Fibroblast of villous mesenchyme (primary cell): ENCODE data around the gene KLHDC8A. TPM values are rescaled to one million over a fixed set of nuclear protein-coding genes. Genes with fewer than 3 reads are reported as not detected.
"Not testable (repeated sequence)": the region's sequence is repeated elsewhere in the genome, so short reads cannot be mapped to it uniquely, and the experiment has no call there.

Experiments
- DNase-seq: peaks from one replicate; pipeline ENCODE4 v3.0.0-alpha.2; 2010; ENCODE audit warnings: low read depth
- H3K4me3 ChIP-seq: 2 replicates; pipeline ENCODE4 v1.5.1; 2011; ENCODE audit warnings: low read depth, mild to moderate bottlenecking, low read length
- total RNA-seq: library from RNA; depleted of rRNA; stranded (reverse); fragments of >200 nt; gene quantifications from 2 replicates; pipeline ENCODE4 v1.2.3, GENCODE V29; 2012
- TF ChIP-seq, protein P1 (sequence below): IDR thresholded peaks from 2 replicates; pipeline ENCODE4 v1.5.1; 2012; ENCODE audit warnings: low read depth, mild to moderate bottlenecking, low read length; ENCODE audit not compliant: insufficient read depth

Gene KLHDC8A
- total RNA-seq, 1 donor: not detected

DNA sequence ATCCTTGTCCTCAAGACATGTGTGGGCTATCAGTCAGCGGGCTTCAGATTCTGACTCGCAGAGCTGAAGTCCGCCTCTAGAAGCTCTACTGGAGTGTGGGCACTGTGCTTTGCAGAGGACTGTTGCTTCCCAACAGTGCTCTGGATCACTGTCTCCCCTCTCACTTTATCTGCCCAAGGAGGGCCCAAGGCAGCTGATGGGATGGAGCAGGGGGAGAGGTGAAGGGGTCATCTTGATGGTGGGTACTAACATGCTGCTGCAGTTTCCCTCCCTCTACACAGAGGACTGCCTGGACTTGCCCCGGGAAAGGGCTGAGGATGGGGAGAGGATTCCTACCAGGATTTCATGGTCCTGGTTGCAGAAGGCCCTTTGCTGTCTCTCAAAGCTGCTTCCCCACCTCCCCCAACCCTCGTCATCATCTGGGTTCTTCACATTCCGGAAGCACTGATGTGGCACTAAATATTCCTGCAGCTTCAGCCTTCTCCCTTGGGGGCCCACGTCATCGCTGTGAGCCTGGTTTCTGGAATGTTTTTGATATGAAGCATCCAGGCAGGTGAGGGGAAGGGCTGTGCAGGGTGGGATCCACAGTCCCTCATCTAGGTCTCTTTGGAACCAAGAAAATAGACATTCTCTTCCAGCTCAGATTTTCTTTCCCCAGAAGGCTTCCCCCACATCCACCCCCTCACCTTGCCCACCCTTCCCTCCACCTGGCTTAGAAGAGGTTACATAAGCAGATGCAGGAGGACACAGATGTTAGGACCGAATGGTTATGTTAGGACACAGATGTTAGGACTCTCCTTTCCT is 58.3 kb downstream of the KLHDC8A start:
- H3K4me3 ChIP-seq: no peak overlapping the region
- TF ChIP-seq, protein P1, sequence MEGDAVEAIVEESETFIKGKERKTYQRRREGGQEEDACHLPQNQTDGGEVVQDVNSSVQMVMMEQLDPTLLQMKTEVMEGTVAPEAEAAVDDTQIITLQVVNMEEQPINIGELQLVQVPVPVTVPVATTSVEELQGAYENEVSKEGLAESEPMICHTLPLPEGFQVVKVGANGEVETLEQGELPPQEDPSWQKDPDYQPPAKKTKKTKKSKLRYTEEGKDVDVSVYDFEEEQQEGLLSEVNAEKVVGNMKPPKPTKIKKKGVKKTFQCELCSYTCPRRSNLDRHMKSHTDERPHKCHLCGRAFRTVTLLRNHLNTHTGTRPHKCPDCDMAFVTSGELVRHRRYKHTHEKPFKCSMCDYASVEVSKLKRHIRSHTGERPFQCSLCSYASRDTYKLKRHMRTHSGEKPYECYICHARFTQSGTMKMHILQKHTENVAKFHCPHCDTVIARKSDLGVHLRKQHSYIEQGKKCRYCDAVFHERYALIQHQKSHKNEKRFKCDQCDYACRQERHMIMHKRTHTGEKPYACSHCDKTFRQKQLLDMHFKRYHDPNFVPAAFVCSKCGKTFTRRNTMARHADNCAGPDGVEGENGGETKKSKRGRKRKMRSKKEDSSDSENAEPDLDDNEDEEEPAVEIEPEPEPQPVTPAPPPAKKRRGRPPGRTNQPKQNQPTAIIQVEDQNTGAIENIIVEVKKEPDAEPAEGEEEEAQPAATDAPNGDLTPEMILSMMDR: no peak
- peak; percentile 91 for DNase-seq

GRCh38 chr1:205297546-205298177 is 59.1 kb downstream of the KLHDC8A start:
- not testable (repeated sequence) for DNase-seq

DNA sequence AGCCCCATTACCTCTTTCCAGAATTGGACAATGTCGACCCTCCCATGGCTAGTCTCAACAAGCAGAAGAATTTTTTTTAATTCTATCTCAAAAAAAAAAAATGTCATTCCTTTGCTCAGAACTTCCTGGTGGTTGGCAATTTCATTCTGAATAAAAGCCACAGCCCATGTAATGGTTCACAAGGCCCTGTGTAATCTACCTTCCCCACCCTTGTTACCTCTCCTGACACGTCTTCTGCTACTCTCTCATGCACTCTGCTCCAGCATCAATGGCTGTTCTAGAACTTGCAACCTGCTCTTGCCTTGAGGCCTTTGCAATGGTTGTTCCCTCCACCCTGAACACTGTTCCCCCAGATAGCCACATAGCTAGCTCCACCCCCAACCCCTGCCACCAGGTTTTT is 60.6 kb downstream of the KLHDC8A start:
- no peak for DNase-seq
- H3K4me3 ChIP-seq: no peak overlapping the region
- TF ChIP-seq, protein P1: no peak

More at GRCh38 chr1:205297546-205298177, 59.1 kb downstream of the KLHDC8A start:
- not testable (repeated sequence) for H3K4me3 ChIP-seq

- DNase-seq: no peak
- no peak overlapping the region for H3K4me3 ChIP-seq
- TF ChIP-seq, protein P1: no peak
These were observed 61.8 kb downstream of the KLHDC8A start for GRCh38 chr1:205294934-205295333.

DNA sequence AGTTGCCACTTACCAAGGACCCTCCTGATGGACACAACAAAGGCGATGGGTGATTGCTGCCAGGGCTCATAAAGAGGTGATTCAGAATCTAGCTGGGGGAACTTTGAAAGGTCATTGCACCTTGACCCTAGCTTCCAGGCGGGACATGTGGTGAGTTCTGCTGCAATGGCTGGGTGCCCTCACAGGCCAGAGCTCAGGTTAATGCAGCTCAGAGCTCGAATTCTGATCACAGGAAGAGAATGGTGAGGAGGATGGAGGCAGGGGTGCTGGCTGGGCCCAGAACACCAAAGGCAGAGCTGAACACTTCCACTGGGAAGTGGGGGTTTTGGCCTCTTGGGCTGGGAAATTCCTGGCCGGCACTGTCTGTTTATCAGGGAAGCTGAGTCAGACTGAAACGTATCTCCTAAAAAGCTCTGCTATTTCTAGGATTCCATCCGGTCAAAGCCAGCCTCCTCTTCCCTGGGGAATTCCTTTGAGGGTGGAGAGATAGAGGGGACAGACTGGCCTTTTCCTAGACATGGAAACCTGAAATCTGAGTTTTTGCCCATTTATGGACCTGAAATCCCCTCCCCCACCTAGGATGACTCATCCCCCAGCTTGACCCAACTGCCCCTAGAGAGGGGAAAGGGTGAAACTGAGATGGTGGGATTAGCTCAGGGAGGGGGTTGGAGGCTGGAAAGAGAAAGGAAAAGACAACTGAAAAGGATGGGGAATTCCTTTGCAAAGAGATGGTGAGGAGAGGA is 62.4 kb downstream of the KLHDC8A start:
- no peak overlapping the region for H3K4me3 ChIP-seq
- TF ChIP-seq, protein P1: no peak
- peak; percentile 96 for DNase-seq

DNA sequence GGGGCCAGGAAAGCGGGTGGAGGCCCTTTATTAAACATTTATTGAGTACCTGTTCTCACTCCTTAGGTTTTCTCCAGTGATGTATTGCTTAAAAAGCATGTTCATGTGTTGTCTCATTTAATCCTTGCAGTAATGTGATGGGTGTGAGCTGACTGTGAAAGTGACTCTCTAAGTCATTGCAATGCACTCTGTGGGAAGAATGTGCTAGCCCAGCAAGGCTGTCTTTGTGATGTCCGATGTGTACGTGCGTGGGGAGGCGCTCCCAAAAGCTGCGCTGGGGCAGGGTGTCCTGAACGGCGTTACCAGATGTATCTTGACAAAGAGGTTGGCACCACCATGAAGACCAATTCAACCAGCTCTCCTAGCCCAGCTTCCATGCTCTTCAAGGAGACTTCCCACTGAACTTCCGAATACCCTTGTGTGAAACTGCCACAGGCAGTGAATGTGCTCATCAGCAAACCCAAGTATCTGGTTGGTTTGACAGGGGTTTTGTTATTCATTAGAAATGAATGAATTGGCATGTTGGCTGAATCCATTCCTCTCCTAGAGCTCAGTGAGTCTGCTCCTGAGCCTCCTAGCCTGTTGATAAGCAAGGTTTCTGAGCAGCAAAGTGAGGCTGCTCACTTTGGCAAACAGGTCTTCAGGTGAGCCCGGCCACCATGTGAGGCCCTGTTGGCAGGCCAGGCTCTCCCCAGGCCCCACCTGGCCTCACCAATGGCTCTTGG is 63.2 kb downstream of the KLHDC8A start:
- TF ChIP-seq, protein P1: no peak
- no peak overlapping the region for H3K4me3 ChIP-seq
- peak; percentile 48 for DNase-seq
